GM12873 (cell line): Measurements from ENCODE around the gene GTF2F2.

ENCODE experiments used
- TF ChIP-seq, protein P1 (sequence below): IDR thresholded peaks from 2 replicates; pipeline ENCODE4 v1.5.1; 2012; ENCODE audit warnings: low read depth, mild to moderate bottlenecking, moderate library complexity, low read length, control low read depth; ENCODE audit not compliant: insufficient read depth; ENCODE audit errors: missing control alignments

GTF2F2 gene, protein sequence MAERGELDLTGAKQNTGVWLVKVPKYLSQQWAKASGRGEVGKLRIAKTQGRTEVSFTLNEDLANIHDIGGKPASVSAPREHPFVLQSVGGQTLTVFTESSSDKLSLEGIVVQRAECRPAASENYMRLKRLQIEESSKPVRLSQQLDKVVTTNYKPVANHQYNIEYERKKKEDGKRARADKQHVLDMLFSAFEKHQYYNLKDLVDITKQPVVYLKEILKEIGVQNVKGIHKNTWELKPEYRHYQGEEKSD

DNA sequence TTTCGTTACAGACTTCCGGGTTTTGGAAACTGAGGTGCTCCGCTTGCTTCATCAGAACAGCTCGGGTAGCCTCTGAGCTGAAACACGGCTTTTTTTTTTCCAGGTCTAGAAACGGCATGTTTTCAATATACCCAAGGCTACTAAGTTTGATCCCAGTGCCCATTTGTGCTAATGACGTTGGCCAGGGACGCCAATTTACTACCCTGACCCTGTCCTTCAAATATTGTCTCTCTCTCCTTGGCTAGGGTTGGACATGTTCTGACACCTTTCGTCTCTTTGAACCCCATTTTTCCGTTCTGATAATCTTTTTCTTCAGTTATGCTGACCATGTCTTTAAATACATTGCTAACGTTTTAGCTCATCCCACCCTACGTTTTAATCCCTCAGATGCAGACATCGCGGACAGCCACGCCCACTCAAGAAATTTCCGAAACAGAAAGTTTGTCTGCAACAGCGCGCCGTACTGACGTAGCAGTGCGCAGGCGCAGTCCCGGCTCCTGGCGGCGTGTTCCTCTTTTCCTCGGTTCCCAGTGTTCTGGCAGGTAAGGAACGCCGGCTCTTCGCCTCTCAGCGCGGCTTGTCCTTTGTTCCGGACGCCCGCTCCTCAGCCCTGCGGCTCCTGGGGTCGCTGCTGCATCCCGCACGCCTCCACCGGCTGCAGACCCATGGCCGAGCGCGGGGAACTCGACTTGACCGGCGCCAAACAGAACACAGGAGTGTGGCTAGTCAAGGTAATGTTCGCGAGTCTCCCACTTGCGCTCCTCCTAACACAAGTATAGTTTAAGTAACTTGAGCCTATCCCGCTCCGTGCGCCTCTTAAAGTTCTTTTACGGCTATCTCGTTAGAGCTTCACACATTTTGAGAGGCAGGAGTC, at the start of gene GTF2F2:
GTF2F2 (plus strand) TSS at position 520 of the 874 bp plus-strand sequence; CDS start at position 666, 146 bp downstream.
- TF ChIP-seq, protein P1, sequence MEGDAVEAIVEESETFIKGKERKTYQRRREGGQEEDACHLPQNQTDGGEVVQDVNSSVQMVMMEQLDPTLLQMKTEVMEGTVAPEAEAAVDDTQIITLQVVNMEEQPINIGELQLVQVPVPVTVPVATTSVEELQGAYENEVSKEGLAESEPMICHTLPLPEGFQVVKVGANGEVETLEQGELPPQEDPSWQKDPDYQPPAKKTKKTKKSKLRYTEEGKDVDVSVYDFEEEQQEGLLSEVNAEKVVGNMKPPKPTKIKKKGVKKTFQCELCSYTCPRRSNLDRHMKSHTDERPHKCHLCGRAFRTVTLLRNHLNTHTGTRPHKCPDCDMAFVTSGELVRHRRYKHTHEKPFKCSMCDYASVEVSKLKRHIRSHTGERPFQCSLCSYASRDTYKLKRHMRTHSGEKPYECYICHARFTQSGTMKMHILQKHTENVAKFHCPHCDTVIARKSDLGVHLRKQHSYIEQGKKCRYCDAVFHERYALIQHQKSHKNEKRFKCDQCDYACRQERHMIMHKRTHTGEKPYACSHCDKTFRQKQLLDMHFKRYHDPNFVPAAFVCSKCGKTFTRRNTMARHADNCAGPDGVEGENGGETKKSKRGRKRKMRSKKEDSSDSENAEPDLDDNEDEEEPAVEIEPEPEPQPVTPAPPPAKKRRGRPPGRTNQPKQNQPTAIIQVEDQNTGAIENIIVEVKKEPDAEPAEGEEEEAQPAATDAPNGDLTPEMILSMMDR = no peak

DNA sequence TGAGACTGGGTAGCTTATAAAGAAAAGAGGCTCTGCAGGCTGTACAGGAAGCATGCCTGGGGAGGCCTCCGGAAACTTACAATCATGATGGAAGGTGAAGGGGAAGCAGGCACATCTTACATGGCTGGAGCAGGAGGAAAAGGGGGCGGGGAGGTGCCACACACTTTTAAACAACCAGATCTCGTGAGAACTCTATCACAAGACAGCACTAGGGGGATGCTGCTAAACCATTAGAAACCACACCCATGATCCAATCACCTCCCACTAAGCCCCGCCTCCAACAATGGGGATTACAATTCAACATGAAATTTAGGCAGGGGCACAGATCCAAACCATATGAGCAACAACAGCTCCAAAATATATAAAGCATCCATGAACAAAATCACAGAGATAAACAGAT, 46.5 kb upstream of the GTF2F2 start:
- TF ChIP-seq, protein P1 = no peak

DNA sequence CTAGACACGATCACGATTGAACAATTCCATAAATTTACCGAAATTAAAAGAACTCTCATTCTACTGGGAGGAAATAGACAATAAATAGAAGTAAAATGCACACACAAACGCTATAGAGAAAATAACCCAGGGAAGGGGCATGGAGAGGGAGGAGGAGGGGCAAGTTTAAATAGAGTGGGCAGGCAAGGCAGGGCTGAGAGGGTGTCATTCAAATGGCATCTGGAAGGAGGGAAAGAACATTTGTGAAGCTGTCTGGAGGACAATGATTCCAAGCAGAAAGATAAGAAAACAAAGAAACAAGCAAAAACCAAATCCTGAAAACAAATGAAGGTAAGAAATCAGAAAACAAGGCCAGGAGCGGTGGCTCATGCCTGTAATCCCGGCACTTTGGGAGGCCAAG, 45.6 kb upstream of the GTF2F2 start:
- TF ChIP-seq, protein P1 = no peak

DNA sequence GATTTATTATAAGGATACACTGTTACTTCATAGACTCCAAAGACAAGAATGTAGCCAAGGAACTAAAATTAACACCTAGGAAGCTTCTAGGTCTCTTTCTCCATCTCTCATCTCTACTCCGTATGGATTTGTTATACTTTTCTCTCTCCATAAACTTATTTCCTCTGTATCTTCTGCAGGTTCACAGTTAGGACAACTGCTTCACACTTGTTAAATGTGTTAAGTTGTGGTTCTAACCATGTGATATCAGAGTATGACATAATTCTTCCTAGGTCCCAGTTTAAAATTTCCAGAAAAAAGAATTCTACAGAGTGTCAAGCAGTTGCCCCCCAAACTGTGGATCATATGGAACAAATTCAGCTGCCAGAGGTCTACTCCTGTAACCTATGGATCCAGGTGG, 42.3 kb upstream of the GTF2F2 start:
- TF ChIP-seq, protein P1 = no peak

DNA sequence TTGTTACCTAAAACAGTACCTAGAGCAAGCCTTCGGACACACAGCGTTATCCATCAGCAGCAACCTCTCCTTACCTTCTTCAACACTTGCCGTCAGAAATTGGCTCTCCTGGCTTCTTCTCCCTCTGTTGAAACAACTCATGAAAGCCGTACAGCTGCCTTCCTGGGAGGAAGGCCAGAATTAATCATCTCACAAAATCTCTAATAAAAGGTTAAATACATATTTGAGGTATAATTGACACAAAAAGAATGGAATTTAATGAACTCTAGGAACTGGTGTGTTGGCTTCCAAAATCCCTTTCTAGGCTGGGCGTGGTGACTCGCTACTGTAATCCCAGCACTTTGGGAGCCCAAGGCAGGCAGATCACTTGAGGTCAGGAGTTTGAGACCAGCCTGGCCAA, 37.3 kb upstream of the GTF2F2 start:
- TF ChIP-seq, protein P1 = no peak

DNA sequence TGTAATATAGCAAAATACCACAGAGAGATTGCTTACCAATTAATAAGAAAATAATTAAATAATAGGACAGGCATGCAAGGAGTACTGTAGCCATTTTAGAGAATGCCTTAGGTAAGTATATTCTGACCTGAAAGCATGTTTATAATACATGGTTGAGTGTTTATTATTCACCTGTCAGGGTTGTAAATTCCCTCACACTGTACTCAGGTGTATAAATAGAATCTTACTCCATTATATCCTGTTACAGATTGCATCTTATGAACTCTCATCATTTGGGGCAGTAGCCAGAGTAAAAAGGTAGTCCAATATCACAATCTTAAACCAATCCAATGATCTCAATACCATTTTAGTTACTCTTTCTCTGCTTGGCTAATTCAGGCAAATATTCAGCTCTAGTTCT, 35.8 kb upstream of the GTF2F2 start:
- TF ChIP-seq, protein P1 = no peak

DNA sequence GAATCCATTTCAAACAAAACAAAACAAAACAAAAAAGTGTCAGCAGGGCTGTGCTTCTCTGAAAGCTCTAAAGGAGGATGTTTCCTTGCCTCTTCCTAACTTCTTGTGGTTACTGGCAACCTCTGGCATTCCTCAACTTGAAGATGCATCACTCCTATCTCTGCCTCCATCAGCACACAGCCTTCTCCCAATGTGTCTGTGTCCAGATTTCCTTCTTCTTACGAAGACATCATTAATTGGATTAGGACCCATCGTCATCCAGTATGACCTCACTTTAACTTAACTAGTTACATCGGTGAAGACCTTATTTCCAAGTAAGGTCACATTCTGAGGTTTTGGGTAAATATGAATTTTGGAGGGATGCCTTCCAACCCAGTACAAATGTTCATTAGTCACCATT, 33.8 kb upstream of the GTF2F2 start:
- TF ChIP-seq, protein P1 = no peak
